ENCODE results near the gene PHRF1.

PHRF1 gene

GRCh38 chr11:537622-538430, 38.4 kb upstream of the PHRF1 start:
- DNase-seq: no peak

GRCh38 chr11:538431-539051, 37.7 kb upstream of the PHRF1 start:
- DNase-seq: no peak

GRCh38 chr11:539971-540481, 36.2 kb upstream of the PHRF1 start:
- DNase-seq: no peak

GRCh38 chr11:540583-541432, 35.5 kb upstream of the PHRF1 start:
- DNase-seq: no peak

- no peak for DNase-seq
These were observed 34.8 kb upstream of the PHRF1 start for GRCh38 chr11:541433-541885.

- no peak for DNase-seq
These were observed 31.5 kb upstream of the PHRF1 start for GRCh38 chr11:544817-545166.

- no peak for DNase-seq
These were observed 31.1 kb upstream of the PHRF1 start for GRCh38 chr11:545171-545570.

- DNase-seq: no peak
These were observed 27.3 kb upstream of the PHRF1 start for GRCh38 chr11:548700-549603.

- no peak for DNase-seq
These were observed 26.1 kb upstream of the PHRF1 start for GRCh38 chr11:550021-550745.

GRCh38 chr11:550746-551085, 25.6 kb upstream of the PHRF1 start:
- DNase-seq: no peak

GRCh38 chr11:551131-551530, 25.1 kb upstream of the PHRF1 start:
- DNase-seq: no peak

- no peak for DNase-seq
These were observed 24.7 kb upstream of the PHRF1 start for GRCh38 chr11:551596-551995.

- no peak for DNase-seq
These were observed 22.9 kb upstream of the PHRF1 start for GRCh38 chr11:553083-553987.

- DNase-seq: no peak
These were observed 22.3 kb upstream of the PHRF1 start for GRCh38 chr11:553988-554340.

- peak; percentile 80 for DNase-seq
These were observed 21.6 kb upstream of the PHRF1 start for GRCh38 chr11:554428-555226.

- DNase-seq: no peak
These were observed 21.0 kb upstream of the PHRF1 start for GRCh38 chr11:555227-555779.

GRCh38 chr11:555780-556661, 20.2 kb upstream of the PHRF1 start:
- DNase-seq: no peak

GRCh38 chr11:556662-557256, 19.5 kb upstream of the PHRF1 start:
- no peak for DNase-seq
